Bronchial epithelial cell (primary cell): Measurements from ENCODE around the gene SCGB3A2. TPM values are rescaled to one million over a fixed set of nuclear protein-coding genes. Genes with fewer than 3 reads are reported as not detected.

Experiments used
- DNase-seq: peaks from one replicate; pipeline ENCODE4 v3.0.0-alpha.2; 2010; ENCODE audit warnings: low read depth
- FAIRE-seq: peaks from 2 replicates; lab custom pipeline; 2011; peaks lifted over from hg19 to GRCh38; lab: Jason Lieb, UNC
- H3K27me3 ChIP-seq: 2 replicates; pipeline ENCODE4 v1.5.1; 2011; ENCODE audit warnings: low read length; ENCODE audit not compliant: control insufficient read depth, insufficient read depth
- H3K36me3 ChIP-seq: 2 replicates; pipeline ENCODE4 v1.5.1; 2011; ENCODE audit warnings: low read length; ENCODE audit not compliant: control insufficient read depth, insufficient read depth
- H3K4me3 ChIP-seq: 2 replicates; pipeline ENCODE4 v1.5.1; 2011; ENCODE audit warnings: mild to moderate bottlenecking, low read depth, low read length, control low read depth
- total RNA-seq: library from RNA; depleted of rRNA; stranded (reverse); fragments of >200 nt; gene quantifications from 2 replicates; pipeline ENCODE4 v1.2.1, GENCODE V29; 2014
- TF ChIP-seq, protein P1 (sequence below): IDR thresholded peaks from 2 replicates; pipeline ENCODE4 v1.5.1; 2011; ENCODE audit warnings: mild to moderate bottlenecking, moderate library complexity, low read length, control low read depth, inconsistent platforms; ENCODE audit not compliant: insufficient read depth, severe bottlenecking

SCGB3A2 gene
- total RNA-seq, 1 donor from 2014 or later: not detected

DNA sequence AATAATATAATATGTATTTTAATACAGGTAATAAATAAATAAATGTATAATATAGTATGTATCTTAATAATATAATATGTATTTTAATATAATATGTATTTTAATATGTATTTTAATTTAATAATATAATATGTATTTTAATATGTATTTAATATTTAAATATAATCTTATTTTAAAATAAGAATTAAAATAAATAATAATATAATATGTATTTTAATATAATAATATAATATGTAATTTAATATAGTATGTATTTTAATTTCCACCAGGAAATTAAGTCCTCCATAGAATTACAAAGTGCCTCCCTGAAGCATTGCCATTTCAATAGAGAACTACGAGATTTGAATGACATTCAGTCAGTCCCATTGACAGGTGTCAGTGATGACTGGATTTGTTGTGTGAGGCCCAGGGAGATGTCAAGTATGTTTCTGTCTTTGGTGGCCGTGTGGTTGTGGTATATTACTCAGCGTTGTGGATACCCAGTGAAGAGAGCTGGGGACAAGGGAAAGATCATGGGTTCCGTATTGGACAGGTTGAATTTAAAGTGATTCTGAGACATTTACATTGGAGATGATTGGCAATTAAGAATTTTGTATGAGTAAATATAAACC, 42.0 kb downstream of the SCGB3A2 start:
- H3K4me3 ChIP-seq: no peak overlapping the region
- H3K27me3 ChIP-seq: no peaks in the 10 kb centered on the region
- no peak for FAIRE-seq
- H3K36me3 ChIP-seq: no peaks in the 10 kb centered on the region
- TF ChIP-seq, protein P1, sequence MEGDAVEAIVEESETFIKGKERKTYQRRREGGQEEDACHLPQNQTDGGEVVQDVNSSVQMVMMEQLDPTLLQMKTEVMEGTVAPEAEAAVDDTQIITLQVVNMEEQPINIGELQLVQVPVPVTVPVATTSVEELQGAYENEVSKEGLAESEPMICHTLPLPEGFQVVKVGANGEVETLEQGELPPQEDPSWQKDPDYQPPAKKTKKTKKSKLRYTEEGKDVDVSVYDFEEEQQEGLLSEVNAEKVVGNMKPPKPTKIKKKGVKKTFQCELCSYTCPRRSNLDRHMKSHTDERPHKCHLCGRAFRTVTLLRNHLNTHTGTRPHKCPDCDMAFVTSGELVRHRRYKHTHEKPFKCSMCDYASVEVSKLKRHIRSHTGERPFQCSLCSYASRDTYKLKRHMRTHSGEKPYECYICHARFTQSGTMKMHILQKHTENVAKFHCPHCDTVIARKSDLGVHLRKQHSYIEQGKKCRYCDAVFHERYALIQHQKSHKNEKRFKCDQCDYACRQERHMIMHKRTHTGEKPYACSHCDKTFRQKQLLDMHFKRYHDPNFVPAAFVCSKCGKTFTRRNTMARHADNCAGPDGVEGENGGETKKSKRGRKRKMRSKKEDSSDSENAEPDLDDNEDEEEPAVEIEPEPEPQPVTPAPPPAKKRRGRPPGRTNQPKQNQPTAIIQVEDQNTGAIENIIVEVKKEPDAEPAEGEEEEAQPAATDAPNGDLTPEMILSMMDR: no peak
- no peak for DNase-seq

DNA sequence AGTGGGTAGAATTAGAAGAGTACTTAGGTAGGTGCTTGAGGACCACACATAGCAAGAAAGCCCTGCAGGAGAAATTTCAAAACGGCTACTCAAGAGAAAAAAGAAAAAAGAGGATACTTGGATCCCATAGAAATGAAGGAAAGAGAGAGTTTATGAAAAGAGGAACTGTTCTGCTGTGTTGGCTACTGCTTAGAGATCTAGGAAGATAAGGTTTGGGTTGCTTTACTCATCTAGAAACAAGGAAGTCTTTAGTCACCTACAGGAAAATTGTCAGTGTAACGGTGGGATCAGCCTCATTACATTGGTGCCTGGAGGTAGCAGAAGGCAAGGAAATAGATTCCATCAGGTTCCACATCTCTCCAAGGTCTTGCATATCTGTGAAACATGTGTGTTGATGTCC, 42.6 kb downstream of the SCGB3A2 start:
- DNase-seq (no peak), FAIRE-seq (no peak)
- no peaks in the 10 kb centered on the region for H3K36me3 ChIP-seq
- no peak overlapping the region for H3K4me3 ChIP-seq
- H3K27me3 ChIP-seq: no peaks in the 10 kb centered on the region
- TF ChIP-seq, protein P1: no peak

DNA sequence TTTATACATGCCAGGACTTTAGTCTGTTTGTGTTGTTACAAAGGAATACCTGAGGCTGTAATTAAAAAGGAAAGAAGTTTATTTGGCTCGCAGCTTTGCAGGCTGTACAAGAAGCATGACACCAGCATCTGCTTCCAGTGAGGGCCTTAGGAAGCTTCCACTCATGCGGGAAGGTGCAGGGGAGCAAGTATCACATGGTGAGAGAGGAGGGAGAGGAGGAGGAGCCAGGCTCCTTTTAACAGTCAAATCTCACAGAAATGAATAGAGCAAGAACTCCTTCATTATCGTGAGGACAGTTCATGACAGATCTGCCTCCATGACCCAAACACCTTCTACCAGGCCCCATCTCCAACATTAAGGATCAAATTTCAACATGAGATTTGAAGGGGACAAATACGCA, 46.5 kb downstream of the SCGB3A2 start:
- FAIRE-seq: no peak
- no peak for DNase-seq
- TF ChIP-seq, protein P1: no peak

DNA sequence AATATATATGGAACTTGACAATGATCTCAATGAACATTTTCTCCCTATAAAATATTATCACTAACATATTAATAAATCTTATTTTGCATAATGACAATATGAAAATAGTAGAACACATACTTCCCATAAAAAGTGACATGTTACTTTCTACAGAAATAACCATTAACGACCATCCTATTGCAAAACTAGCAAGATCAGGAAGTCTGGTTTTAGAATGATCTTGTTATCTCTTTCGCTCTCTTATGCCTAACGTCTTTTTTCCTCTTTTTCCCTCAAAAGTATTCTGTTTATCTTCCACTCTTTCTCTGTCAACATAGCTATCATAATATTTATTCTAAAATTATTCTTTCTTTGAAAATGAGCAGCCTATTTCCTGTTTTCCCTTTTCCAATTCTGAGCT, 49.4 kb downstream of the SCGB3A2 start:
- no peak for FAIRE-seq
- TF ChIP-seq, protein P1: no peak
- no peaks in the 10 kb centered on the region for H3K36me3 ChIP-seq

More for the DNA sequence above, 46.5 kb downstream of the SCGB3A2 start:
- no peak overlapping the region for H3K4me3 ChIP-seq
- no peaks in the 10 kb centered on the region for H3K36me3 ChIP-seq
- H3K27me3 ChIP-seq: no peaks in the 10 kb centered on the region

DNA sequence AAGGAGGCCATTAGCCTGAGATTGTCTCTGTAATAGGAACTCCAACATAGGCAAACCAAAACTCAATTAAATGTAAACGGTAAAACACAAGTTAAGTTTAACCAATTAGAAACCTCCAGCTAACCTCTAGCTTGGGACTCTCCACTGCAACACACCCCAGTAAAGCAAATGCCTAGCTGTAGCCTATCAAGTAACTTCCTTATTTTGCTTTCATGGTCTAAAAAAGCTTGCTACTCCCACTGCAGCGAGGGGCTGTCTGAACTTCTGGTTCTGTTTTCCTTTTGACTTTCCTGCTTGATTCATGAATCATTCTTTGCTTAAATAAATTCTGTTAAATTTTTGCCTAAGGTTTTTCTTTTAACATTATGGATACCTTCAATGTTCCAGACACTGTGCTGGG, 52.3 kb downstream of the SCGB3A2 start:
- Histone ChIP-seq H3K4me3 (no peak overlapping the region), H3K36me3 (no peaks in the 10 kb centered on the region), H3K27me3 (no peaks in the 10 kb centered on the region)
- TF ChIP-seq, protein P1: no peak
- DNase-seq (no peak), FAIRE-seq (no peak)

More for the DNA sequence above, 49.4 kb downstream of the SCGB3A2 start:
- no peak overlapping the region for H3K4me3 ChIP-seq
- H3K27me3 ChIP-seq: no peaks in the 10 kb centered on the region
- DNase-seq: no peak

Other genes starting within 250 kb of the SCGB3A2 start
- not detected in 2 replicates for gene JAKMIP2, start 96.0 kb upstream of the SCGB3A2 start, total RNA-seq
- 0.51 and 1.1 TPM in 2 replicates for gene SPINK1, start 47.0 kb upstream of the SCGB3A2 start, total RNA-seq
- gene C5orf46, start 27.8 kb downstream of the SCGB3A2 start, total RNA-seq: not detected in 2 replicates
- 8.4 and 151 TPM in 2 replicates for gene SPINK5, start 185.3 kb downstream of the SCGB3A2 start, total RNA-seq